ENCODE results near the gene CYTIP.

DNA sequence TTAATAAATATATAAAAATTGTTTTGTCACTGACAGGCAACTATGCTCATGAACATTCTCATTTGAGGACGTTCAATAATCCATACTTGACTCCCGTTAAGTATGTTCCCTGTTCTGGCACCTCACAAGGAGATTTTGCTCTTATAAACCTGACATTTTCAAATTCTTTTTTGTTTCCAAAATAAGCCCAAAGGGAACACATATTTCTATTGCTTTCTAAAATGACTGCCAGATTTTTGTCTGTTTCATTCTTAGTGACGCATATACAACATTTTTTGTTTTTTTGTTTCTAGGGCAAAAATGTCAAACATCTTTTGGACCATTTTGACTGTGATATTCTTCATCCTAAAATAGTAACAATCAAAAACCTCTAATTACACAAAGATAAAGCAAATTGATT, 50.5 kb downstream of the CYTIP start:
- TF ChIP-seq GATA2 (IDR thresholded peaks at IDR 0.05; ENCODE audit: low read depth, low read length) = no peak
- TF ChIP-seq GATA3 (IDR thresholded peaks at IDR 0.05; ENCODE audit: low read depth, low read length) = no peak

Measured in SH-SY5Y (cell line).